Measurements from ENCODE around the gene YIF1A.
A peak's percentile ranks its signal among the peaks of the same experiment; 100 is the strongest.

Gene YIF1A, protein sequence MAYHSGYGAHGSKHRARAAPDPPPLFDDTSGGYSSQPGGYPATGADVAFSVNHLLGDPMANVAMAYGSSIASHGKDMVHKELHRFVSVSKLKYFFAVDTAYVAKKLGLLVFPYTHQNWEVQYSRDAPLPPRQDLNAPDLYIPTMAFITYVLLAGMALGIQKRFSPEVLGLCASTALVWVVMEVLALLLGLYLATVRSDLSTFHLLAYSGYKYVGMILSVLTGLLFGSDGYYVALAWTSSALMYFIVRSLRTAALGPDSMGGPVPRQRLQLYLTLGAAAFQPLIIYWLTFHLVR

DNA sequence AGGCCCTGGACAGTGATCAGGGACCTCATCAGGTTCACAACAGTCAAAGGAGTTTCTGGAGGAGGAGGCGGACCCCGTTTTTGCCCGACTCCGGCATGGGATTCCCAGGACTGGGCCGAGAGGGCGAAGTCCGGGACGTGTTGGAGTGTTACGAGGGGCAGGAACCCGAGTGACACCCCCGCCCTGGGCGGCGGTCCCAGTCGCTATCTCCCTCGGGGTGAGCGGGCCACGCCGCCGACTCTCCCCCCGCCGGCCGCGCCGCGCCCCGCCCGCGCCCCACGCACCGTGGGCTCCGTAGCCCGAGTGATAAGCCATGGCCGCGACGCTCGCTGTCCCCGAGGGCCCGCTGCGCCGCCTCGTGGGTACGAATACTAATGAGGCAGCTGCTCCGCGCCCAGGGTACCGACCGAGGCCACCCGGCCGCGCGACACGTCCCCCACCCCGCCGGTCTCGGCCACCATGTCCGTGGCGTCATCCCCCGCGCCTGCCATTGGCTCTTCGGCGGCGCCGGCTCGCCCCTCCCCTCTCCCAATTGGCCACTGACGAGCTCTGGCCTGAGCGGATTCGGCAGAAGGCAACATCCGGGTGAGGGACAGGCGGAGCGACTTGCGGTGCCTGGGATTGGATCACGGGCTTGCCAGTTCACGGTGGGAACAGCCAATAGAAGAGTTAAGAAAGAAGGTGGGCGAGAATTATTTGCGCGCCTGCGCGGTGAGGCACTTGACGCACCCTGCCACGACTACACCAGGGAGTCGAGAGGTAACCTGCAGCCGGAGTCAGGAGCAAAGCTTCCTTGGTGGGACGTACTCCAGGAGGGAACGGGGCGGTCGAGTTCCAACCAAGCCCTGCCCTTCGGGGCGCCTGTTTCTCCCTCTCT is at the start of gene YIF1A:
TSS of gene YIF1A (minus strand) at position 473 of the 877 bp plus-strand sequence. CDS start at position 315, 158 bp downstream.
- DNase-seq, result peak; percentile 80 to 99

DNA sequence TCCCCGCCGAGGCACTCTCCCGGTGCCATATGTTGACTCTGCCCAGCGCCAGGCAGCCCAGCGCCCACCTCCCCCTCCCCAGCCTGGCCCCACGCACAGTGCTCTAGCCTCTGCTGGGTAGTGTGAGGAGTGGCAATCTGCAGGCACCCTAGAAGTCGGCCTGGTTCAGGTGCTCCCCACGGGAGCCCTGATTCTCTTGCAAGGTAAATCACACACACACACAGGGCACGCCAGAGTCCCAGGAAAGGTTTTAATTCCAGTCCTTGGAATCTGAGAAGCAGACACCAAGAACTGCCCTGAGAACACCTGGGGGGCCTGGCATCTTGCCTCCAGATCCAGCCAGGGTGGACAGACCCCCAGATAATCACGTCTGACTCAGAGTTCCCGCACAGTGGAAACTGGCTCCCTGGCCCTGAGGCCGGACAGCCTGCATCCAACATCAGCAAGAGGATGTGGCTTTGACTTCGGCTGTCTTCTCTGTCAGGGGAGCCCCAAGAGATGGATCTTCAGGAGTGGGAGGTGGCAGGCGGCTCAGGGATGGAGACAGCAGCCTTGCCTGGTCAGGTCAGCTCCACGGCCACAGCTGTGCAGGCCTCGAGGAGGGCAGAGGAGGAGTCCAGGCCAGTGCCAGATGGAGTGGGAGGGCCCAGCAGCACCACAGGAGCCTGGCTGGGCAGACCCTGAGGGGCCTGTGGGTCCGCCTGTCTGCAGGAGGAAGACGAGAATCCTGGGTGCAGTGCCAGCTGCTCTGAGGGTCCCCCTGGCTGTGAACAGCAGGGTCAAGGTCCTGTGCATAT is 48.4 kb upstream of the YIF1A start:
- no peak for DNase-seq

DNA sequence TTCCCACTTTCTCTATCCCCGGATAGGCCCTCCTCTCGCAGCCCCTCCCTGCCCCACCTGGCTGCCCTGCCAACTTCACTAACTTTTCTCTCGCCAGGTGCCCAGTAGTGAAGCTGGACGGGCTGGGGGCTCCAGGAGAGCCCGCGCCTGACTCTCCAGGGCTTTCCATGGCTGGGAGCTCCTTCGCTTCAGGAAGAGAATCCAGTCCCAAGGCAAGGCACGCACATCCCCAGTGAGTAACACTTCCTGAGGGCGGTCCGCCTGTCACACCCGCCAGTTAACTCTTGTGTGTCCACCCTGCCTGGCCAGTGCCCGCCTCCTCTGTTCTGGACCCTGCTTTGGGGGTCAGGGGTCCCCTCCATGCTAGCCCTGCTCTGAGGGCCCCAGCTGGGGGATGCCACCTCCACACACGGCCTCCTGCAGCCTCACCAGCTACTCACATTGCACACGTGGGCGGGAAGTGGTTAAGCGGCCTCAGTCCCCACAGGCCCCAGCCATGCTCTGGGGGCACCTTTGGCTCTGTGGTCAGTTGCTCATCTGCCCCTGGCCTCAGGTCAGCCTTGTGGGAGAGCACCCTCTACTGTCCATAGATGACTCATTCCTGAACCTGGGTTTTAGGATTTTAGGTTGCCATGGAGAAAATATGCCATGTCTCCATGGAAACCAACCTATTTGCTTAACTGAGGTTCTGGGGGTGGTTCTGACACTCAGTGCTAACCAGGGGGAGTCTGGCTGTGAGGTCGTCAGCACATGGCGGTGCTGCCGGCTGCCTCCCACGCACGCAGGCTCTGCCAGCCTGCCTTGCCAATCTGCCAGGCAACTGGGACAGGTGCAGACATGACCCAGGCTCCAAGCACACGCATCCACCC is 47.5 kb upstream of the YIF1A start, which contains the start of gene RIN1:
TSS of gene RIN1 (minus strand) at position 201 of the 869 bp plus-strand sequence. CDS start at position 169, 32 bp downstream.
- DNase-seq, result peak; percentile 36 to 41

DNA sequence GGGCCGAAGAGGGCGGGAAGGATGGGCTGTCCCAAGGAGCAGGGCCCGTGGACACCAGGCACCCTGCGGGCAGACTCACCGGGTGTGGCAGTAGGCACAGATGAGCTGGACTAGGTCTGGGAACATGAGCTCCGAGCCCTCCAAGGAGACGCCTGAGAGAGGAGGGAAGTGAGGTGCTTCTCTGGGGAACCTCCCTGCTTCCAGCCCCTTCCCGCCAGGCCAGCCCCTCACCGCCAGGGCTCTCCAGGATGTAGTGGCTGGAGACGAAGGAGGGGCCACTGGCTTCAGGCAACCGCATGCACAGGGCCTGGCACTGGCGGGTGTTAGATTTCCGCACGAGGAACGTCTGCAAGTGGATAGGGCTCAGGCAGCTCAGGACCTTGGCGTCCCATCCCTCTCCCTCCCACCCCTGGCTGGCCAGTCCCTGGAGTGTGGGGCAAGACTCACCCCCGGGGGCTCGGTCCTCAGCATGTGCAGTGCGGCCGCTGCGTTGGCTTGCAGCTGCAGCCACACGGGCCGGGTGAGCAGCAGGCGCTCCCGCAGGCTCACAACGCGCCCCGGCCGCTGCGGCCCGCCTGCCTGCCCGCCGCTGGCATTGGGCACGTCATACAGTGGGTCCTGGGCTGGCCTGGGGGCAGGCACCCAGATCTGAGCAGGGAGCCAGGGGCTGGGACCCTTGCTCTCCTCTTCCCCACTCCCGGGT is 46.7 kb upstream of the YIF1A start:
- peak in 1 of 2 donors; percentile 44 for DNase-seq

DNA sequence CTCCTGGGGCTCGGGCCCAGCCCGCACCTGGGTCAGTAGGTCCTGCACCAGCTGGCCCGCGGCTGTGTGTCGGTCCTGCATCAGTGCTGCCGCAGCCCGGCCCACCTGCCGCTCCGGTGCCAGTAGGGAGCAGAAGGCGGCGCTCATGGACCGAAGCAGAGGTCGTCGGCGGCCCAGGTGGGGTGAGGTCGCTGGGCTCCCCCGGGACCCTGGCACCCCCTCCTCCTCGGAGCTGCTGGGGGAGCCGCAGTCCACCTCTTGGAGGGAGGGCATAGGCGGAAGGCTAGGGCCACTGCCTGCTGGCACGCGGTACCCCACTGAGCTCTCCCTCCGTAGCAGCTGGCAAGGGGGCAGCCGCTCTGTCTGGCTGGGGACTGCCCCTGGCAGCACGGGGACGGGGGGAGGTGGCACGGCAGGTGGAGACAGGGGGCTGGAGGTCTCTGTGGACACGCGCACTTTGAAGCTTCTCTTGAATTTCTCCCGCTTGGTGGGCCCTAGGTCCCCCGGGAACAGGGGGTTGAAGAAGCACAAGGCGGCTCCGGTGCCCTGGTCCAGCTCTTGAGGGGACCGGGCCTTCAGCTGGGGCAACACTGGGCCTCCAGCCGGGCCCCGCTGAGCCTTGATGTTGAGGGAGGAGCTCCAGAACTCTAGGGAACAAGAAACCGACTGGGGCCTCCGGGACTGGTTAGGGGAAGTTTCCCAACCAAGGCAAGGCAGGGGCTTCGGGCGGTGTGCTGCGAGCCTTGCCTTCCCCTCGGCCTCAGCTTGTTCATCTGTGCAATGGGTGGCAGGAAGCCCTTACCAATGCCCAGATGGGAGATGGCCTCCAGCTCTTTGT is 45.9 kb upstream of the YIF1A start:
- DNase-seq, result no peak

DNA sequence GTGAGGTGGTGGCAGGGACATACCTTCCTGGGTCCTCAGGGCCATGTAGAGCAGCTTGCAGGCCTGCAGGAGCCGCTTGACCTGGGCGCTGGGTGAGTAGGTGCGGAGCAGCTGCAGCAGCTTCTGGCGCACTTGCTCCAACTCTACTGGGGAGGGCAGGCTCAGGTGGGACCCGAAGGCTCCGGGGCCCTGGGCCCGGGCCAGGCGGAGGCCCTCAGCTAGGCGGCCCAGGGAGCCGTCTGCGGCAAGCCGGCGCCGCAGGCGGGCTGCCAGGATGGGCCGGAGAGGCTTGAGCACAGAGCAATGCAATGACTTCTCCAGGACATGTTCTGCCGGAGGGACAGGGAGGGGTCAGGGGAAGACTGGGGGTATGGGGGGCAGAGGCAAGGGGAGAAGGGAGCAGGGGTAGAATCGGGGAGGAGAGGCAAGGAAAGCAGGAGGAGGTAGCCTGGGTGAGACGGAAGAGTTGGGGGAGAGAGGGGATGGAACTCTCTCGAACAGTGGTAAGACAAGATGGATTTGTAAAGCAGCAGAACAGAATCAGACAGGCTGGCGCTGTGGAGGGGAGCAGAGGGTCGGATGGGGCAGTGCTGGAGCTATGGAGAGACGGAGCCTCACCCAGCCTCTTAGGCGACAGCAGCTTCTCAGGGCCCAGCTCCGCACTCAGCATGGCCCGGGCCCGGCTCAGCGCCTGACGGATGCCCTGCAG is 45.1 kb upstream of the YIF1A start:
- no peak for DNase-seq

DNA sequence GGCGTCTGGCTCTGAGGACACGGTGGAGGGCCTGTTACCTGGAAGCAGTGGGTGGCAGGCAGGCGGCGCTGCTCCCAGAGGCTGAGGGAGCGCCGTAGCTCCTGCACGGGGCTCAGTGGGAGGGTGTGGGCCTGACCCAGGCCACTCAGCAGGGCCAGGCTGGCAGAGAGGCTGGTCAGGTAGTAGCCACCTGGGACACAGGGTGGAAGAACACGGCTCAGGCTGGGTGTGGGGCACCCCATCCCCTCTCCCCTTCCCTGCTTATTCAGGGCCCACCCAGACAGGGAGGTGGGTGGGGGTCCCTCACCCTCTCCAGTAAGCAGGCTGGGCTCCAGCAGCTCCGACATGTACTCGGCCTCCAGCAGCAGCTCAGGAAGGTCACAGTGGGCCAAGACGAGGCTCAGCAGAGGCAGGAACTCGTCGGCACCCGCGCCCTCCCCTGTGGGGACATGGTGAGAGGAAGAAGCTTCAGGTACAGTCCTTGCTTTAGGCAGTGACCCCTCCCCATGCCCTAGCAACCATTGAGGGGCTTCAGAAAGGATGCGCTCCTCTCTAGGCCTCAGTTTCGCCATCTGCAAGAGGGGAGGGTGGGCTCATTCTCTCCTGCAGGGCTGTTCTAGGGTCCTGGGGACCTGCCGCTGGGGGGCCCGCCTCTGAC is 44.4 kb upstream of the YIF1A start:
- DNase-seq, result no peak

DNA sequence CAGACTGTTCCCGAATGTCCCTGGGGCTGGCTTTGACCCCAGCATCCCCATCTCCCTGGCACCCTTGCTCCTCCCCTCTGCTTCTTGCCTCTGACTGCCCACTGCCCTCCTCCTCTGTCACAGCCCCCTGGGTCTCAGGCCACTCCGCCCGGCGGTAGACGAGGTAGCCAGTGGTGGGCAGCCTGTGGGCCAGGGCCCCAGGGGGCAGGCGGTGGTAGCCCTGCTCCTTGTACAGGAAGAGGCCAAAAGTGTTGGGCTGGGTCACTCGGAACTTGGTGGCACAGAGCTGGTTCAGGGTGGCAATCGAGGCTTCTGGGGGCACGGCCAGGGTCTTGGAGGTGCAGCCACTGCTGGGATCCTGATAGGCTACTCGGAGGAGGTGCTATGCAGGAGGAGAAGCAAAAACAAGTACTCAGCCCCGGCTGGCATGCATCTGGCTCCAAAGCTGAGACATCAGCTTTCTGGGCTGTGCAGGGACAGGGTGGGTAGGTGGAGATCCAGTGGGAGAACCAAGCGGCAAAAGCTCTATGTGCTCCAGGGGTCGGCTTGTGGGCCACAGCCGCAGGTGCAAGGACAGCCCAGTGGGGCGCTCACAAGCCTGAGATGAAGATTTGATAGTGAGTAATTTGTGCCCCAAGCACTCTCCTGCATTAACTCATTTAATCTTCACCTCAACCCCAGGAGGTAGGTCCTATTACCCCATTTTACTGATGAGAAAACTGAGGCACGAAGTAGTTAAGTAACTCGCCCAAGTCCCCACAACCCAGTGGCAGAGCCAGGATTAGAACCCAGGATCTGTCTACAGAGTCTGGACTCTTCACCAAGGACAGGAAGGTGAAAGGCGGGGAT is 43.7 kb upstream of the YIF1A start:
- DNase-seq, result no peak

DNA sequence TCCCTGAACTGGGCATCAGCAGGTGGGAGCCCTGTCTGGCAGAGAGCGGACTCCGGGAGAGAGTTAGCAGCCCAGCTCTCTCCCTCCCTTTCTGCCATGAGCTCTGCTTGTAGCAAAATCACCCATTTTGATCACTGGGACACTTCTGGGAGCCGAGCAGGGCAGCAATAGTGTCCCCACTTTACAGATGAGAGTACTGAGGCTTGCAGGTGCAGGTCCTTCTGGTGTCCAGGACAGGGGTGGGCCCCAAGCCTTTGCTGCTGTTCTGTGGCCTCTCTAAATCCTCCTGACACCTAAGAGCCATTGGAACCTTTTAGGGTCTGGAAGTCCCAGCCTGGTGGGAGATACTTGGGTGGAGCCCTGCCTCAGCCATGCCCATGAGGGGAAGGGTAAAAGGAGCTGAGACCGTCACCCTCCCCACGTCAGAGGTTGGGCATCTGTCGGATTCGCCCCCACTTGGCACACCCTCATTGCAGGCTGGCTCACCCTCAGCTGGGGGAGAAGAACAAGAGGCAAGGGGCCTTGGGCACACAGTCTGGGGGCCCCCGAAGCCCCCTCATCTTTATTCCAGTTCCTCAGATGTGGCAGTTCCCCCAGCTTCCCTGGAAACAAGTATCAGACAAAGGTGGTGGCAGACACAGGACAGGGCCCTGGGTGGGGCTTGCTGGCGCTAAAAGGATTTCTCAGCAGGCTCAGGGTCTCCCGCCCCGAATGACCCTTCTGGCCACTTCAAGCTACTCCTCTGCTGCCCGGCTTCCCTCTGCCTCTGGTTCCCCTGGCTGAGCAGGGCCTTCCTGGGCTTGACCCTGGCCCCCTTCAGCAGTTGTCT is 42.8 kb upstream of the YIF1A start:
- no peak for DNase-seq

DNA sequence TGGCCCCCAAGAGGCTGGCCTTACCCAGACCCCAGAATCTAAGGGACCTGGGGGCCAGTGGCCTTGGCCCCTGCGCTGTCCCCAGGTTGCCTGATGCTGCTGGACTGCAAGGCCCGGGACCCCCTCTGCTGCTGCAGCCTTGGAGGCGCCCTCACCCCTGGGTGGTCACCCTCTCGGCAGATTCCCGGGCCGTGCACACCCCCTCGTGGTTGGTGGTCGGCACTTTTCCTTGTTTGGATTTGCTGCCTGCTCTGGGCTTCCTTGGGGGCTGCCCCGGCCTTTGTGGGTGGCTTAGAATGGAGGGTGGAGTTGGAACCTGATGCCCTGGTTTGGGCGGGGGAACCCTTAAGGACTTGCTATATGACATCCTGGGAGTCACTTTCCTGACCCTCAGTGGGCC is 42.0 kb upstream of the YIF1A start:
- DNase-seq, result no peak

DNA sequence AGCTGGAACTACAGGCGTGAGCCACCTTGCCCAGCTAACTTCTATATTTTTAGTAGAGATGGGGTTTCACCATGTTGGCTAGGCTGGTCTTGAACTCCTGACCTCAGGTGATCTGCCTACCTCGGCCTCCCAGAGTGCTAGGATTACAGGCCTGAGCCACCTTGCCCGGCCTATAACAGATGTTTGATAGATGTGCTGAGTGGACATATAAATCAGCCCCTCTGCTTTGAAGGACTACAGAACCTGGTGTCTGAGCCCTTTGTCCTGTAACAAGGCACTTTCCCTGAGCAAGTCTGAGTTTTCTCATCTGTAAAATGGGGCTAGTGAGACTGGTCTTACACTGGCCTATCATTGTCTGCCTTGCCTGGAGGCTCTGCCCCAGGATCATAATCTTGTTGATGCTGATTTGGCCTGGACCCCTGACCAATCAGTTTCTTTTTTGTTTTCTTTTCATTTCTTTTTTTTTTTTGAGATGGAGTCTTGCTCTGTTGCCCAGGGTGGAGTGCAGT is 40.3 kb upstream of the YIF1A start:
- no peak for DNase-seq

DNA sequence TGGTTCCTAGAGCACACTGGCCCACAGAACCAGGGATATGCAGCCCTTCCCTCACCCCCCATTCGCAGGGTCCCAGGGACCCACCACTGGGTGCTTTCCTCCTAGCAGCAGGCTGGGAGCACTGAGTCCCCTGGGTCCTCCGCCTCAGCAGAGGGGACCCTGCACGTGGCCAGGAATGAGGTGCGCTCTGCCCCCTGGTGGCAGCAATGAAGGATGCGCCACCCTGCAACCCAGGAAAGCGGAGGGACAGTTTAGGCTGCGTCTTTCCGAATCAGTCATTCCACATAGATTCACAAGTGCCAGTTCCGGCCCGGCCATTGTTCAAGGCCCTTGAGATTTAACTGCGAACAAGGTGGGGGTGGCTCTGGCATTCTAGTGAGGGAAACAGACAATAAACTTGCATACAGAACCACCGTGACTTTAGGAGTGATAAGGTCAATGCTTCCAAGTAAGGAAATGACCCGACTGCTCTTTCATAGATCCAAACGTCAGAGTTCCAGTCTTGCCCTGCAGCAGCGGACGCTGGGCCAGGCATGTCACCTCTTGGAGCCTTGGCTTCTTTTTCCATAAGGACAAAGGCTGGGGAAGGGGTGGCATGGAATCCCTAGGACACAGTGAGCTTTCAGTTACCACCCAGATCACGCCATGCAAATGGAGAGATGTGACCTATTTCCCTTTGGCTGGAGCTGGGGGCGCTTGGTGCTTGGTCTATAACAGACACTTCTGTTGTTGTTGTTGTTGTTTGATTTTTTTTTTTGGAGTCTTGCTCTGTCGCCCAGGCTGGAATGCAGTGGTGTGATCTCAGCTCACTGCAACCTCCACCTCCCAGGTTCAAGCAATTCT is 39.6 kb upstream of the YIF1A start:
- peak; percentile 62 to 74 for DNase-seq

DNA sequence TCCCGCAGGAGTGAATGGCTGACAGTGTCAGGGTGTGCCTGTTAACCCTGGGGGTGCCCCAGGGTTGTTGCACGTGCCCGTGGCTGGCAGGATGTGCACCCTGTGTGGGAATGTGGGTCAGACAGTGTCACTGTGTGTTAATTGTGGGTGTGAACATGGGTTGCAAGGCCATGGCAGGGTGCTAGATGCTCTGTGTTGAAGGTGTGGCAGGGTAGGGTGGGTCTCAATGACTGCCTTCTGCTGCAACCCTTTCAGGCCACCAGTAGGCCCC is 39.0 kb upstream of the YIF1A start:
- DNase-seq, result no peak

DNA sequence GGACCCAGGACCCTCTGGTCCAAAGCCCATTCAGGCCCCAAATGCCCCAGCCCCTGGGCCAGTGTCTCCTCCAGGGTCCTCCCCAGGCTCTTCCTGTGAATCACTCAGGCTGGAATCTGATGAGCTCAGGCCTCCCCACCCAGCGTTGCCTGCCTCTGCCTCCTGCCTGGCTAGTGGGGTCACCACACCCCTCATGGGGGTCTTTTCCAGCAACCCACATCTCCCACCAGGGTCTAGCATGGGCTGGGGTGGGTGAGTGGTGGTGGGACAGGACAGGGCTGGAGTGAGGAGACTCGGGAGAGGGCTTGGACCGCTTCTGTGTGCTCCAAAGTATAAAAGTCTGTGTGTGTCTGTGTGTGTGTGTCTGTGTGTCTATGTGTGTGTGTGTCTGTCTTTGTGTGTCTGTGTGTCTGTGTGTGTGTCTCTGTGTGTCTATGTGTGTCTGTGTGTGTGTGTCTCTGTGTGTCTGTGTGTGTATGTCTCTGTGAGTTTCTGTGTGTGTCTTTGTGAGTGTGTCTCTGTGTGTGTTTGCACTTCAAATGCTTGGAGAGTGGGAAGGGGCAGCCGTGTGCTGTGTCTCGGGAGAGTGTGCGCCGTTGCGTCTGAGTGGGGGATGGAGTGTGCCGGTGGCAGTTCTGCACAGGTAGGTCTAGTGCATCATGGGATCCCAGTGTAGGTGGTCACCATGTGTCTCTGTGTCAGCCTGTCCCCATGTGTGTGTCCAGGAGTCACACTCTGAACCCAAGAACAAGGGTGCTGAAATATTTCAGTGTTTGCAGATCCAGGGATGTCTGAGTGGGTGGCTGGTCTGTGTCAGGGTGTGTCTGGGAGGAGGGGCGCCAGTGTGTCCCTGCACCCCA is 38.5 kb upstream of the YIF1A start:
- no peak for DNase-seq
